ENCODE measurements around the gene ARFGEF2.
A peak's percentile ranks its signal among the peaks of the same experiment; 100 is the strongest.
"Not testable (repeated sequence)": the region's sequence is repeated elsewhere in the genome, so short reads cannot be mapped to it uniquely, and the experiment has no call there.

Gene ARFGEF2
- total RNA-seq = 203 to 206 reads per million in 2 experiments

GRCh38 chr20:48921168-48921882, at the start of gene ARFGEF2:
Gene ARFGEF2 (plus strand): TSS chr20:48921711. CDS start chr20:48921890, 179 bp downstream.
- DNase-seq (ENCODE audit: low read depth) = peak; percentile 83

DNA sequence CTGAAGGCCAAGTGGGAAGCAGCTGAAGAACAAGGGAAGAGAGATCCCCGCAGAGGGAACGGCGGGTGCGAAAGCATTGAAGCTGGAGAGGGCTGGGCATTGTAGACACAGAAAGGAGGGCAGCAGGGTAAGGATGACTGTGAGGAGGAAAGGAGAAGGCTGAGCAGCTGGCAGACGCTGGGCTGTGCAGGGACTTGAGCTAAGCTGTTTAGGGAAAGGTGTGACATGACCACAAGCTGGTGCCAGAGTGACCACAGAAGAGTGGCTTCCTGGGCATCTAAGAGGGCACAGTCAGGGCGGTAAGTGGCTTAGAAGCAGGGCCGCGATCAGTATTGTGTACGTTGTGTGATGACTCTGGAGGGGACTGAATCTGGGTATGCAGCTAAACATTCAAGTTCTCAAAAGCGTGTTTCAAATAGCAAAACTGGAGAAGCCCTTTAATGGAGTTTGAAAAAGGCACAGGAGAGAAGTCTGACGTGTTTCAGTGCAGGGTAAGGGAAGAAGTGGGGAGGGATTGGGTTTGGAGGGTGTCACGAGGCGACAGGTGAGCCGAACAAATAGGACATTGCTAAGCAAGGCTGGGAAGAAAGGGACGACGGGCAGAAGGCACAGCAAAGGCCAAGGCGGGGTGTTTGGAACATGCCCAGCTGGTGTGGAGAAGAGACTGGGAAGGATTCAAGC, 46.1 kb upstream of the ARFGEF2 start:
- no peak for DNase-seq (ENCODE audit: low read depth)

DNA sequence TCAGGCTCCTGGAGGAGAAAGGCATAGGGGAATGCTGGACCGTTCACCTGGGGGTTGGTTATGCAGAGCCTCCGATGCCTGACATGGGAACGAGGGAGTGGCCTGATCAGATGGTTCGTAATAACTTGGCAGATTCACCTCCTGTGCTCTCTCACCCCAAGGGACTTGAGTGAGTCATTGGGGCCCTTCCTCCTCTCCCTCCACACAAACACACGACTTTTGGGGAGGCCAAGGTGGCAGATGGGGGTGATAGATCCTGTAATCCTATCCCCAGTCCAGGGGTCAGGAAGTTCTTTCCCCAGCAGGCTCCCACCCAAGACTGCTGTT, 45.6 kb upstream of the ARFGEF2 start:
- no peak for DNase-seq (ENCODE audit: low read depth)

DNA sequence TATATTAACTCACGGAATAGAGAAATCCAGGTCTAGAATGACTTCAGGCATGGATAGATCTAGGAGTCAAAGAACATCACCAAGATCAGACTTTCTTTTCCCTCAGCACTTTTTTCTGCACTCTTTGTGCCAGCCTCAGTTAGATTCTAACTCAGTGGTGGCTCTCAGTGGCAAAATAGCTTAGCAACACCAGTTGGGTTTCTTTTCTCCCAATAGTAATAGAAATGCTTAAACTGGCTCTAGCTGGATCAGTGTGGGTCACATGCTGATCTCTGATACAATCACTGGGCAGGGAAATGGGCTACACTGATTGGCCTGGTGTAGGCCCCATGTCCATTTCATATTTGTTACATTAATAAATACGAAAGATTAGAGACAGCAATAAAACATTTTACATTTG, 44.2 kb upstream of the ARFGEF2 start:
- no peak for DNase-seq (ENCODE audit: low read depth)

- DNase-seq (ENCODE audit: low read depth) = no peak
Measured at GRCh38 chr20:48878534-48879248, 42.8 kb upstream of the ARFGEF2 start.

GRCh38 chr20:48879612-48880245, 41.8 kb upstream of the ARFGEF2 start:
- DNase-seq (ENCODE audit: low read depth) = no peak

- no peak for DNase-seq (ENCODE audit: low read depth)
Measured at GRCh38 chr20:48880331-48880730, 41.2 kb upstream of the ARFGEF2 start.

DNA sequence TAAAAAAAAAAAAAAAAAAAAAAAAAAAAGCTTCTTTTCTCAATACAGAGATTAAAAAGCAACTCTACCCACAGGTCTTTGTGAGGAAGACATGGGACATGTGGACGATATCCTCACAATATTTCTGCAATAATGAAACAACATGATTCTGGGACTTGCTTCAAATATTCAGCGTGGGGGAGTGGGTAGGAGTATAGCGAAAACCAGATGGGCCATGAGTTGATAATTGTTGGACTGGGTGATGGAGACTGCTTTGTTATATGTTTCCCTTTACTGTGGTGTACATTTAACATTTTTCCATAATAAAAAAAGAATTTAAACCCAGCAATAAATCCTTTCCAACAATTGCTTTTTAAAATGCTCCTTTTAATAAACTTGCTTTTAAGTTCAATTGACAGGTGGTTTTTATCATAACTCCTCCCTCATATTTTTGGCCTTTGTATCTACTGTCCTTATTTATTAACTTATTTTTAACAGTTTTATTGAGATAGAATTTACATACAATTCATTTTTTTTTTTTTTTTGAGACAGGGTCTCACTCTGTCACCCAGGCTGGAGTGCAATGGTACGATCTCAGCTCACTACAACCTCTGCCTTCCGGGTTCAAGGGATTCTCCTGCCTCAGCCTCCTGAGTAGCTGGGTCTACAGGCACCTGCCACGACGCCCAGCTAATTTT, 40.4 kb upstream of the ARFGEF2 start:
- no peak for DNase-seq (ENCODE audit: low read depth)

DNA sequence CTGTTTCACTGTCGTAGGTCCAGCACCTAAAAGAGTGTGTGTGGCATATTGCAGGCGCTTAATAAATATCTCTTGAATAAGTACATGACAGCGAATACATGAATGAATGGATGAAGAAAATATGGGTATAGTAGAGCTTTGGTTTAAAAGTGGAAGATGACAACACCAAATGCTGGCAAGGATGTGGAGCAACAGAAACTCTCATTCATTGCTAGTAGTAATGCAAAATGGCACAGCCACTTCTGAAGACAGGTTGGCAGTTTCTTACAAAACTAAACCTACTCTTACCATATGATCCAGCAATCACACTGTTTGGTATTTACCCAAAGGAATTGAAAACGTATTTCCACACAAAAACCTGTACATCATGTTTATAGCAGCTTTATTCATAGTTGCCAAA, 36.3 kb upstream of the ARFGEF2 start:
- DNase-seq (ENCODE audit: low read depth) = no peak

DNA sequence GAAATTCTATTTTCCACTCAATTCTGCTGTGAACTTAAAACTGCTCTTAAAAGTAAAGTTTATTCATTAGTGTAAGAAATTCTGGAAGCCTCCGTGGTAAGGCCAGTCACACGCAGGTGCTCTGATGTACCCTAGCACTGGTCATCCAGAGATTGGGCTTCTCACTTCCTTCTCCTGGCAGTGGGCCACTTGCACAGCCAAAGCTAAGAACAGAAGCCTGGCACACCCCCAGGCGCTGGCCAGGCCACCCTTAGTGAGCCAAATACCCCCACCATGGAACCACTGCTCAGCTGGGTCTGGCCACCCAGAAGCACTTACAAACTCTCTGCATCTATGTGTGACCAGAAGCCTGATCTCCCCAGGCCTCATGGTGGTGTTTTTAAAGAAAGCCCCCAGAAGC, 35.3 kb upstream of the ARFGEF2 start:
- DNase-seq (ENCODE audit: low read depth) = no peak

DNA sequence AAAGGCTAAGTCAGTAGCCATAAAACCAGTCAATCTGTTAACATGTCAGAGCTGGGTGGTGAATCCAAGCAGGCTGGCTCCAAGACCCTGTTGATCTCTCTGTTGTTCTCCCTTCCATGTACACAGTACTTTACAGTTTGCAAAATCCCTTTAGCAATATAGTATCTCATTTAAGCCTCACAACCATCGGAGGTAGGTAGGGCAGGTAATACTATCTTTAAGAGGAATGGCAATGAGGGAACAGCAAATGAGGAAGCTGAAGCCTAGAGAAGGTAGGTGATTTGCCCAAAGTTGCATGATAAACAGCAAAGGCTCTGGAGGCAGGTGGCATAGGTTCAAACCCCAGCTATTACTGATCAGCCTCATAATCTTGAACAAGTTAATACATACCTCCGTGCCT, 34.7 kb upstream of the ARFGEF2 start:
- no peak for DNase-seq (ENCODE audit: low read depth)

GRCh38 chr20:48888517-48888916, 33.0 kb upstream of the ARFGEF2 start:
- DNase-seq (ENCODE audit: low read depth) = not testable (repeated sequence)

- DNase-seq (ENCODE audit: low read depth) = no peak
Measured at GRCh38 chr20:48889140-48889790, 32.2 kb upstream of the ARFGEF2 start.

- no peak for DNase-seq (ENCODE audit: low read depth)
Measured at GRCh38 chr20:48891235-48892048, 30.1 kb upstream of the ARFGEF2 start.

- no peak for DNase-seq (ENCODE audit: low read depth)
Measured at GRCh38 chr20:48892049-48892470, 29.5 kb upstream of the ARFGEF2 start.

- DNase-seq (ENCODE audit: low read depth) = no peak
Measured at GRCh38 chr20:48892891-48893290, 28.6 kb upstream of the ARFGEF2 start.

- DNase-seq (ENCODE audit: low read depth) = no peak
Measured at GRCh38 chr20:48893374-48893773, 28.1 kb upstream of the ARFGEF2 start.

DNA sequence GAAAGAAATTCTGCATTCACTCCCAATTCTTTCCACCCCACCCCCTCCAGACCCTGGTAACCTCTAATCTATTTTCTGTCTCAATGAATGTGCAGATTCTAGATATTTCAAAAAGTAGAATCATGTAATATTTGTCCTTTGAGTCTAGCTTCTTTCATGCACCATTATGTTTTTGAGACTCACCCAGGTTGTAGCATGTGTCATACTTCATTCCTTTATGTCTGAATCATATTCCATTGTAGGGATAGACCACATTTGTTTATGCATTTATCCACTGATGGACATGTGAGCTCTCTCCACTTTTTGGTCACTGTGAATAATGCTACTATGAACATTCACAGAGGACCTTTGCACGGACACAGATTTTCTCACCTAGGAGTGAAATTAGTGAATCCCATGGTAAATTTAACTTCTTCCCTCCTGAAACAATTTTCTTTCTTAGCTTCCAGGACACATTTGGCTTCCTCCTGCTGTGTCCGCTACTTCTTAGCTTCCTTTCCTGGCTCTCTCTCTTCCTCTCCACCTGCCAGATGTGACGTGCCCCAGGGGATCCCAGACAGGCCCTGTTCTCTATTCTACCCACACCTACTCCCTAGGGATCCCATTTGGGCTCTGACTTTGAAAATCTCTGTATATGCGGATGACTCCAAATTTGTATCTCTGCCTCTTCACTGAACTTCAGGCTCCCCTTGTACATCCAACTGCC, 24.1 kb upstream of the ARFGEF2 start:
- no peak for DNase-seq (ENCODE audit: low read depth)

DNA sequence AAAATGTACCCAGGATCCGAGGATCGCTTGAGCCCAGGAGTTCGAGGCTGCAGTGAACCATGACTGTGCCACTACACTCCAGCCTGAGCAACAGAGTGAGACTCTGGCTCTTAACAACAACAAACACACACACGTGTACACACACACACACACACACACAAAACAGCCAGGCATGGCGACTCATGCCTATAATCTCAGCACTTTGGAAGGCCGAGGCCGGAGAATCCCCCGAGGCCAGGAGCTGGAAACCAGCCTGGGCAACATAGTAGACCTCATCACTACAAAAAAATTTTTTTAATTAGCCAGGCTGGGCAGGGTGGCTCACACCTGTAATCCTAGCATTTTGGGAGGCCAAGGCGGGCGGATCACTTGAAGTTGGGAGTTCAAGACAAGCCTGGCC, 23.3 kb upstream of the ARFGEF2 start:
- no peak for DNase-seq (ENCODE audit: low read depth)
